Measurements from ENCODE around the gene MGAT4C. TPM values are rescaled to one million over a fixed set of nuclear protein-coding genes. Genes with fewer than 3 reads are reported as not detected.

The MGAT4C gene
- total RNA-seq, 1 donor from 2014 or later: 0.46 TPM

DNA sequence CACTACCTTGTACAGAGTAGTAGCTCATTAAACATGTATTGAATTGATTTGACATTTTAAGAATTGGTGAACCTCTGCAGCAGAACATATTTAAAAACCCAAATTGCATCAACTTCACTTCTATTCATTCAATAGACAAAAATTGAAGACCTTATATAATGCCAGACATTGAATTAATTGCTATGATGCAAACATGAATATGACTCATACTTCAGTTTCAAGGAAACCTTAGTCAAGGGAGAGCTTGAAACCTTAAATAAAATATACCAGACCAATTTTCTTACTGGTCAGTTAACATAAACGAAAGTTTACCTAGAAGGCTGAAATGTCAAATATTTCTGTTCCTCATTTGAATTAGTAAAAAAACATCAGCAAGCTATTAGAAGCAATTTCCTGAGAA lies 5.0 kb upstream of the MGAT4C start:
- no peak for DNase-seq (ENCODE audit: extremely low spot score, unreplicated experiment)
- H3K27me3 Mint-ChIP-seq (ENCODE audit: unreplicated experiment): no peaks in the 10 kb centered on the region
- TF ChIP-seq, protein P1, sequence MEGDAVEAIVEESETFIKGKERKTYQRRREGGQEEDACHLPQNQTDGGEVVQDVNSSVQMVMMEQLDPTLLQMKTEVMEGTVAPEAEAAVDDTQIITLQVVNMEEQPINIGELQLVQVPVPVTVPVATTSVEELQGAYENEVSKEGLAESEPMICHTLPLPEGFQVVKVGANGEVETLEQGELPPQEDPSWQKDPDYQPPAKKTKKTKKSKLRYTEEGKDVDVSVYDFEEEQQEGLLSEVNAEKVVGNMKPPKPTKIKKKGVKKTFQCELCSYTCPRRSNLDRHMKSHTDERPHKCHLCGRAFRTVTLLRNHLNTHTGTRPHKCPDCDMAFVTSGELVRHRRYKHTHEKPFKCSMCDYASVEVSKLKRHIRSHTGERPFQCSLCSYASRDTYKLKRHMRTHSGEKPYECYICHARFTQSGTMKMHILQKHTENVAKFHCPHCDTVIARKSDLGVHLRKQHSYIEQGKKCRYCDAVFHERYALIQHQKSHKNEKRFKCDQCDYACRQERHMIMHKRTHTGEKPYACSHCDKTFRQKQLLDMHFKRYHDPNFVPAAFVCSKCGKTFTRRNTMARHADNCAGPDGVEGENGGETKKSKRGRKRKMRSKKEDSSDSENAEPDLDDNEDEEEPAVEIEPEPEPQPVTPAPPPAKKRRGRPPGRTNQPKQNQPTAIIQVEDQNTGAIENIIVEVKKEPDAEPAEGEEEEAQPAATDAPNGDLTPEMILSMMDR (IDR thresholded peaks at IDR 0.05): no peak
- no peaks in the 10 kb centered on the region for H3K4me1 Mint-ChIP-seq (ENCODE audit: unreplicated experiment)
- H3K36me3 Mint-ChIP-seq (ENCODE audit: unreplicated experiment): no peaks in the 10 kb centered on the region
- H3K27ac Mint-ChIP-seq (ENCODE audit: unreplicated experiment): no peak overlapping the region
- no peak overlapping the region for H3K4me3 Mint-ChIP-seq (ENCODE audit: unreplicated experiment)
- peaks cover 5% of the 10 kb centered on the region for H3K9me3 Mint-ChIP-seq (ENCODE audit: unreplicated experiment)

DNA sequence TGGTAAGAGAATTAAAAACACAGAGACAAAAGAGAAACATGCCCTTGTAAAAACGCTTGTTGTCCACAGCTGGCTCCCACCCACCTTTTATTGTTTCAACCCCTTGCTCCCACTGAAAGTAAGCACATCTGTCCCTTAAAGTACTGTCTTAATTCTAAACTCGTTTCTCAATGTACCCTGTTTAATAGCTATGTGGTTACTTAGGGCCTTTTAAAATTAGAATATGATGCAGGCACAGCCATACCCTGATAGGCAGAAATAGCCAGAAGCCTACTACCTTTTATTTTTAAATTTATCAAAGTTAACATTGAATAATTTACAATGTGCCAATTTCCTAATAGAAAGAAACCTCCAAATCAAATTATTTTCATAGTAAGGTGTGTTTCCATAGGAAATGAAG lies 4.0 kb upstream of the MGAT4C start:
- TF ChIP-seq, protein P1 (IDR thresholded peaks at IDR 0.05): no peak
- Mint-ChIP-seq H3K4me3 (ENCODE audit: unreplicated experiment) (no peak overlapping the region), H3K27ac (ENCODE audit: unreplicated experiment) (no peak overlapping the region), H3K4me1 (ENCODE audit: unreplicated experiment) (no peaks in the 10 kb centered on the region), H3K9me3 (ENCODE audit: unreplicated experiment) (peaks cover under 1% of the 10 kb centered on the region), H3K36me3 (ENCODE audit: unreplicated experiment) (no peaks in the 10 kb centered on the region), H3K27me3 (ENCODE audit: unreplicated experiment) (no peaks in the 10 kb centered on the region)
- DNase-seq (ENCODE audit: extremely low spot score, unreplicated experiment): no peak

DNA sequence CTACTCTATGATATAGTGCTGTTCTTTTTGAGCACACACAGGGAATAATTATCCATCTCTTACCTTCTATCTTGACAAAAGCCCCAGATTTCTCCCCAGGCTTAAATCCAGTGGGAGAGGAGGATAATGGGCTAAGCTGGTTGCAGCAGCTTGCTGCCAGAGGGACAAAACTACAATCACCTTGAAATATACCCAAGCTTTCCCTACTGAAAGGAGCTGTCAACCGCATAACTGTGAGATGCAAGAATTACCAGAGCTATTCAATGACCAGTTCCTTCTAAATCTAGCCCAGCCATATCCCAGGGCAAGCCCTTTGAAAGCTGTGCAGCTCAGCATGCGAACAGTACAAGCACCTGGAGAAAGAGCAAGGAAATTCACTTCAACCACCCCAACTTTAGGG lies 943 bp upstream of the MGAT4C start:
- TF ChIP-seq, protein P1 (IDR thresholded peaks at IDR 0.05): no peak
- DNase-seq (ENCODE audit: extremely low spot score, unreplicated experiment): no peak
- H3K27ac Mint-ChIP-seq (ENCODE audit: unreplicated experiment): no peak overlapping the region
- no peak overlapping the region for H3K4me3 Mint-ChIP-seq (ENCODE audit: unreplicated experiment)
- H3K27me3 Mint-ChIP-seq (ENCODE audit: unreplicated experiment): no peaks in the 10 kb centered on the region
- H3K4me1 Mint-ChIP-seq (ENCODE audit: unreplicated experiment): no peaks in the 10 kb centered on the region
- no peaks in the 10 kb centered on the region for H3K36me3 Mint-ChIP-seq (ENCODE audit: unreplicated experiment)
- no peaks in the 10 kb centered on the region for H3K9me3 Mint-ChIP-seq (ENCODE audit: unreplicated experiment)

DNA sequence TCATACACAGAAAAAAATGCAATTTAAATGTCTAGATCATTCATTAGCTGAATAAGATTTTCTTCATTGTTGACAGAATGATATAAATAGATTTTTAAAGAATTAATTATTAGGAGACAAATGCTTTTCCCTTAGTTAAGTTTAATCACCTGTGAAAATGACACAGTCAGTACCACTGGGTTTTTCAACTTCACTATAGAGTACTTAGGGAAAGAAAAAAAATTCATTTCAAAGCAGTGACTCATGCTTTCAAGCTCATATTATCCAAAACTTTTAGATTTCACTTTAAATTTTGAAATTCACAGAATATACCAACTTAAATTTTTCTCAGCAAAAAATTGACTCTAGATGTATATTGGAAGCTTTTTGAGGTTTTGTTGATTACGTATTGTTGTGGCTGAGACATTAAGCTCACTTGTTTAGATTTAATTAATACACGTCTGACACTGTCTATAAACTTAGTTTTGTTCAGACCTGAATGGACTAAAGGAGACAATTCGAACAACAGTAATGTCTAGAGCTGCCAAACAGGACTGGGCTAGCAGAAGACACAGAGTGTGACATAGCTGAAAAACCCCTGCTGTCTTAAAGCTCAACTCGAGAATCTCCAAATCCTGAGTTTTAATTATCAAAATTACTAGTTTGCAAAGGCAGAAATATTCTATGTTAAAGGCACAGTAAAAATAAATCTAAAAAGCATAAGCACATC lies 1.6 kb downstream of the MGAT4C start:
- TF ChIP-seq, protein P1 (IDR thresholded peaks at IDR 0.05): no peak
- no peak for DNase-seq (ENCODE audit: extremely low spot score, unreplicated experiment)
- Mint-ChIP-seq H3K36me3 (ENCODE audit: unreplicated experiment) (no peaks in the 10 kb centered on the region), H3K9me3 (ENCODE audit: unreplicated experiment) (no peaks in the 10 kb centered on the region), H3K27ac (ENCODE audit: unreplicated experiment) (no peak overlapping the region), H3K27me3 (ENCODE audit: unreplicated experiment) (no peaks in the 10 kb centered on the region), H3K4me3 (ENCODE audit: unreplicated experiment) (no peak overlapping the region), H3K4me1 (ENCODE audit: unreplicated experiment) (peaks cover 9% of the 10 kb centered on the region)

DNA sequence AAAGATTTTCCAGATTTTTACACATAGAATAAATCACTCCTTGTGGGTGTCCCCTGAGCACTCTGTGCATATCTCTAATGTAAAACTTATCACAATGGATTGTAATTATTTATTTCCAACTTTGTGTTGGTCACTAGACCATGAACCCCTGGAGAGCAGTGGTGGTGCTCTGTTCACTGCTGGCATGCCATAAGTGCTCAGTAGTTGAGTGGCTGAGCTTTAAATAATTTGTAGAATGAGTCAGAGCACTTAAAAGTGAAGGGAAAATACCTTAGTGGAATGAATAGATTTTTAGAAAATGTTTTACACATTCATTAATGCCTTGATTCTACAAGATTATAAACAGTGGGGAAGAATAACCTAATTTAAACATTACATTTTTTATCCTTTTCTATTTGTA lies 6.3 kb downstream of the MGAT4C start:
- TF ChIP-seq, protein P1 (IDR thresholded peaks at IDR 0.05): no peak
- Mint-ChIP-seq H3K27ac (ENCODE audit: unreplicated experiment) (no peak overlapping the region), H3K4me1 (ENCODE audit: unreplicated experiment) (peaks cover 10% of the 10 kb centered on the region), H3K27me3 (ENCODE audit: unreplicated experiment) (no peaks in the 10 kb centered on the region), H3K4me3 (ENCODE audit: unreplicated experiment) (no peak overlapping the region), H3K36me3 (ENCODE audit: unreplicated experiment) (no peaks in the 10 kb centered on the region), H3K9me3 (ENCODE audit: unreplicated experiment) (no peaks in the 10 kb centered on the region)
- DNase-seq (ENCODE audit: extremely low spot score, unreplicated experiment): no peak
